OCI-LY1 (cell line): ENCODE measurements around the gene GRM3.

Source experiments
- EZH2 ChIP-seq: fragments of 200-600 bp; sonication (generic), shearing (Covaris generic); IDR thresholded peaks from 2 replicates; pipeline ENCODE4 v1.8.0; 2017; ENCODE audit warnings: borderline replicate concordance, mixed run types, mild to moderate bottlenecking, antibody characterized with exemption, low read length, moderate library complexity, mixed read lengths
- TF ChIP-seq, protein P1 (sequence below): fragments of 200-600 bp; sonication (generic), shearing (Covaris generic); IDR thresholded peaks from 2 replicates; pipeline ENCODE4 v1.5.1; 2017; ENCODE audit warnings: mild to moderate bottlenecking, antibody characterized with exemption, low read length, moderate library complexity, mixed read lengths

DNA sequence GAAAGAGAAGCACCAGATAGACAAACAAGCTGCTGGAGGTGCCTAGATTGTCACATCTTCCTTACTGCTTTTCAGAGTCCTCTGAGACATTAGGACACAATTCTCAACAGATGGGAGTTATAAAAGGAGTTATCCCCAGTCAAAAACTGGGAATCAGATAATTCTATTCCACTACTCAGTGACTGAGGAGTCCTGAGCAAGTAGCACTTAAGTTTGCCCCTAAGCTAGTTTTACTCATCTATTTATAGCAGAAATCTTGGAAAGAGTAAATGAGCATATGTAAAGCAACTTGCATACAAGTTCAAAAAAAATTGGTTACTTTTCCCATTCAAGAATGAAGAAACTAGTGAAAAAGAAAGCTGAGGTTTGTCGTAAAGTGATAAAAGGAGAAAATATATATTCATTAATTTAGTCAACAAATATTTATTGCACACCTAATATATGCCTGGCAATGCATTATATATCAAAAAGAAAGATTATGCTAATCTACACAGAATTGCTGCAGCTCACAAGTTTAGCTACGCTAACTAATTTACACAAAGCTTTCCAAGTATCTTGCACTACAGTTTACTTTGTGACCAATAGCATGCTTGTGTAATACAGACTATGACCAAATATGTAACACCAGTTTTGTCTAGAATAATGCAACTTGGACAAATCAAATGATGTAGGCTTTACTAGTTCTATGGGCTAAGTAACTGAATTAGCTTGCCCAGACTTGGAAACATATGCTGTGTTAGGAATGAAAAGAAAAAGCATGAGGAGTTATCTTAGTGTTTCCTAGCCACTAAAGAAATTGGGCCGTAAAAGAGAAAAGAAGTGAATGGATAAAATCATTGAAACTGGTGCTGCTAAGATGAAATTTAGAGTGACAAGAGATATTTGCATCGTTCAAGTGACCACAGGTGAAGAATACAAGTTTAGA lies 106.3 kb downstream of the GRM3 start:
- TF ChIP-seq EZH2 = no peak
- TF ChIP-seq, protein P1, sequence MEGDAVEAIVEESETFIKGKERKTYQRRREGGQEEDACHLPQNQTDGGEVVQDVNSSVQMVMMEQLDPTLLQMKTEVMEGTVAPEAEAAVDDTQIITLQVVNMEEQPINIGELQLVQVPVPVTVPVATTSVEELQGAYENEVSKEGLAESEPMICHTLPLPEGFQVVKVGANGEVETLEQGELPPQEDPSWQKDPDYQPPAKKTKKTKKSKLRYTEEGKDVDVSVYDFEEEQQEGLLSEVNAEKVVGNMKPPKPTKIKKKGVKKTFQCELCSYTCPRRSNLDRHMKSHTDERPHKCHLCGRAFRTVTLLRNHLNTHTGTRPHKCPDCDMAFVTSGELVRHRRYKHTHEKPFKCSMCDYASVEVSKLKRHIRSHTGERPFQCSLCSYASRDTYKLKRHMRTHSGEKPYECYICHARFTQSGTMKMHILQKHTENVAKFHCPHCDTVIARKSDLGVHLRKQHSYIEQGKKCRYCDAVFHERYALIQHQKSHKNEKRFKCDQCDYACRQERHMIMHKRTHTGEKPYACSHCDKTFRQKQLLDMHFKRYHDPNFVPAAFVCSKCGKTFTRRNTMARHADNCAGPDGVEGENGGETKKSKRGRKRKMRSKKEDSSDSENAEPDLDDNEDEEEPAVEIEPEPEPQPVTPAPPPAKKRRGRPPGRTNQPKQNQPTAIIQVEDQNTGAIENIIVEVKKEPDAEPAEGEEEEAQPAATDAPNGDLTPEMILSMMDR = no peak
